LNCAP (cell line): Measurements from ENCODE around the gene SCARF2.

Experiments used
- CTCF ChIP-seq: fragments of 450-650 bp; IDR thresholded peaks from 2 replicates; pipeline ENCODE4 v1.5.1; 2017; ENCODE audit warnings: mild to moderate bottlenecking

Gene SCARF2

GRCh38 chr22:20414450-20414849 is 23.2 kb downstream of the SCARF2 start:
- TF ChIP-seq CTCF, result no peak

GRCh38 chr22:20414059-20414440 is 23.6 kb downstream of the SCARF2 start:
- no peak for TF ChIP-seq CTCF

GRCh38 chr22:20413217-20414058 is 24.2 kb downstream of the SCARF2 start:
- no peak for TF ChIP-seq CTCF

GRCh38 chr22:20412474-20413216 is 25.0 kb downstream of the SCARF2 start:
- TF ChIP-seq CTCF, result no peak

GRCh38 chr22:20408891-20409290 is 28.7 kb downstream of the SCARF2 start:
- TF ChIP-seq CTCF, result no peak

GRCh38 chr22:20407829-20408228 is 29.8 kb downstream of the SCARF2 start:
- TF ChIP-seq CTCF, result no peak

- no peak for TF ChIP-seq CTCF
Observed at GRCh38 chr22:20406686-20407408, 30.8 kb downstream of the SCARF2 start.
